ENCODE measurements around the gene PRRT1. TPM values are rescaled to one million over a fixed set of nuclear protein-coding genes. Genes with fewer than 3 reads are reported as not detected.

The PRRT1 gene
- total RNA-seq, 1 donor from 2014 or later, result 2.1 TPM

GRCh38 chr6:32137454-32137853, 14.3 kb downstream of the PRRT1 start:
- TF ChIP-seq CTCF (IDR thresholded peaks at IDR 0.05; ENCODE audit: unreplicated experiment), result no peak
- Mint-ChIP-seq H3K27me3 (ENCODE audit: unreplicated experiment) (no peaks in the 10 kb centered on the region), H3K27ac (ENCODE audit: unreplicated experiment) (no peak overlapping the region), H3K9me3 (ENCODE audit: unreplicated experiment) (no peaks in the 10 kb centered on the region), H3K4me3 (ENCODE audit: unreplicated experiment) (no peak overlapping the region), H3K36me3 (ENCODE audit: low read depth, unreplicated experiment) (no peaks in the 10 kb centered on the region), H3K4me1 (ENCODE audit: unreplicated experiment) (no peaks in the 10 kb centered on the region)
- DNase-seq (ENCODE audit: low spot score), result no peak

- TF ChIP-seq CTCF (IDR thresholded peaks at IDR 0.05; ENCODE audit: unreplicated experiment), result no peak
- Mint-ChIP-seq H3K27ac (ENCODE audit: unreplicated experiment) (no peak overlapping the region), H3K36me3 (ENCODE audit: low read depth, unreplicated experiment) (no peaks in the 10 kb centered on the region), H3K4me3 (ENCODE audit: unreplicated experiment) (no peak overlapping the region), H3K9me3 (ENCODE audit: unreplicated experiment) (no peaks in the 10 kb centered on the region), H3K4me1 (ENCODE audit: unreplicated experiment) (peaks cover 6% of the 10 kb centered on the region), H3K27me3 (ENCODE audit: unreplicated experiment) (no peaks in the 10 kb centered on the region)
- no peak for DNase-seq (ENCODE audit: low spot score)
These were observed 18.0 kb downstream of the PRRT1 start for GRCh38 chr6:32133786-32134185.

GRCh38 chr6:32132110-32132509, 19.6 kb downstream of the PRRT1 start:
- H3K4me3 Mint-ChIP-seq (ENCODE audit: unreplicated experiment), result no peak overlapping the region
- TF ChIP-seq CTCF (IDR thresholded peaks at IDR 0.05; ENCODE audit: unreplicated experiment), result no peak
- H3K27me3 Mint-ChIP-seq (ENCODE audit: unreplicated experiment), result peaks cover 2% of the 10 kb centered on the region

GRCh38 chr6:32131439-32131948, 20.2 kb downstream of the PRRT1 start:
- Mint-ChIP-seq H3K36me3 (ENCODE audit: low read depth, unreplicated experiment) (no peaks in the 10 kb centered on the region), H3K9me3 (ENCODE audit: unreplicated experiment) (no peaks in the 10 kb centered on the region), H3K27me3 (ENCODE audit: unreplicated experiment) (peaks cover 6% of the 10 kb centered on the region), H3K4me3 (ENCODE audit: unreplicated experiment) (peak overlapping the region; percentile 31), H3K4me1 (ENCODE audit: unreplicated experiment) (peaks cover 23% of the 10 kb centered on the region), H3K27ac (ENCODE audit: unreplicated experiment) (peak overlapping the region; percentile 20)
- TF ChIP-seq CTCF (IDR thresholded peaks at IDR 0.05; ENCODE audit: unreplicated experiment), result no peak
- DNase-seq (ENCODE audit: low spot score), result no peak

More at GRCh38 chr6:32132110-32132509, 19.6 kb downstream of the PRRT1 start:
- H3K9me3 Mint-ChIP-seq (ENCODE audit: unreplicated experiment), result no peaks in the 10 kb centered on the region
- peaks cover 16% of the 10 kb centered on the region for H3K4me1 Mint-ChIP-seq (ENCODE audit: unreplicated experiment)
- no peak overlapping the region for H3K27ac Mint-ChIP-seq (ENCODE audit: unreplicated experiment)
- DNase-seq (ENCODE audit: low spot score), result no peak
- no peaks in the 10 kb centered on the region for H3K36me3 Mint-ChIP-seq (ENCODE audit: low read depth, unreplicated experiment)

- Mint-ChIP-seq H3K4me1 (ENCODE audit: unreplicated experiment) (peaks cover 31% of the 10 kb centered on the region), H3K4me3 (ENCODE audit: unreplicated experiment) (peak overlapping the region; percentile 91), H3K9me3 (ENCODE audit: unreplicated experiment) (no peaks in the 10 kb centered on the region), H3K27ac (ENCODE audit: unreplicated experiment) (peak overlapping the region; percentile 86), H3K36me3 (ENCODE audit: low read depth, unreplicated experiment) (peaks cover 7% of the 10 kb centered on the region), H3K27me3 (ENCODE audit: unreplicated experiment) (peaks cover 6% of the 10 kb centered on the region)
- TF ChIP-seq CTCF (IDR thresholded peaks at IDR 0.05; ENCODE audit: unreplicated experiment), result no peak
- DNase-seq (ENCODE audit: low spot score), result no peak
These were observed 22.2 kb downstream of the PRRT1 start for GRCh38 chr6:32129297-32130088.

Measured in endothelial cell (in vitro differentiated cells).